Fibroblast of lung (primary cell): Measurements from ENCODE around the gene TMEM117. TPM values are rescaled to one million over a fixed set of nuclear protein-coding genes. Genes with fewer than 3 reads are reported as not detected.

Experiments used
- DNase-seq, 2 donors: peaks; one replicate each; pipeline versions ENCODE4 v3.0.0 to v3.0.0-alpha.2; 2010; ENCODE audit warnings: low read depth in 2 of 2
- H2AFZ ChIP-seq: 2 replicates; pipeline ENCODE4 v1.5.1; 2012; ENCODE audit warnings: low read length, control low read depth, inconsistent platforms
- H3K27ac ChIP-seq: 2 replicates; pipeline ENCODE4 v1.5.1; 2011; ENCODE audit warnings: low read length, control low read depth; ENCODE audit not compliant: insufficient read depth
- H3K27me3 ChIP-seq: 2 replicates; pipeline ENCODE4 v1.5.1; 2011; ENCODE audit warnings: mild to moderate bottlenecking, low read length; ENCODE audit not compliant: control insufficient read depth, insufficient read depth
- H3K36me3 ChIP-seq: 2 replicates; pipeline ENCODE4 v1.5.1; 2011; ENCODE audit warnings: low read length; ENCODE audit not compliant: control insufficient read depth, insufficient read depth
- H3K4me1 ChIP-seq: 2 replicates; pipeline ENCODE4 v1.5.1; 2011; ENCODE audit warnings: low read length; ENCODE audit not compliant: control insufficient read depth, insufficient read depth; ENCODE audit errors: extremely low read depth
- H3K4me2 ChIP-seq: 2 replicates; pipeline ENCODE4 v1.5.1; 2011; ENCODE audit warnings: low read length, control low read depth; ENCODE audit not compliant: insufficient read depth; ENCODE audit errors: extremely low read depth
- H3K4me3 ChIP-seq, 4 experiments: fragments of 200-600 bp in 1 of 4; sonication (generic) in 1 of 4; replicated peaks in 1 of 4; 2 replicates each; pipeline ENCODE4 v1.5.1; 2011 to 2016; ENCODE audit warnings: low read length in 4 of 4, low read depth in 3 of 4, mild to moderate bottlenecking in 3 of 4, control low read depth in 2 of 4, inconsistent platforms in 1 of 4, mixed read lengths in 1 of 4; ENCODE audit not compliant: insufficient read depth in 1 of 4; ENCODE audit errors: control extremely low read depth in 1 of 4
- H3K79me2 ChIP-seq: 2 replicates; pipeline ENCODE4 v1.5.1; 2012; ENCODE audit warnings: mild to moderate bottlenecking, low read length, inconsistent platforms; ENCODE audit not compliant: control insufficient read depth, insufficient read depth
- H3K9ac ChIP-seq: 2 replicates; pipeline ENCODE4 v1.5.1; 2011; ENCODE audit warnings: mild to moderate bottlenecking, low read length, control low read depth; ENCODE audit not compliant: insufficient read depth
- H3K9me3 ChIP-seq: 2 replicates; pipeline ENCODE4 v1.5.1; 2012; ENCODE audit warnings: low read depth, low read length; ENCODE audit not compliant: control insufficient read depth, insufficient read depth
- H4K20me1 ChIP-seq: 2 replicates; pipeline ENCODE4 v1.5.1; 2011; ENCODE audit warnings: low read length; ENCODE audit not compliant: control insufficient read depth, insufficient read depth; ENCODE audit errors: extremely low read depth
- EZH2 ChIP-seq: IDR thresholded peaks from 2 replicates; pipeline ENCODE4 v1.5.1; 2012; ENCODE audit warnings: low read length, control low read depth, mild to moderate bottlenecking; ENCODE audit errors: missing control alignments
- polyA plus RNA-seq, 2 donors: library from polyadenylated mRNA; depleted of rRNA in 1 of 2; stranded (reverse) in 1 of 2; unstranded in 1 of 2; fragments of >200 nt; gene quantifications; 2 replicates each; pipeline ENCODE4 v1.2.1, GENCODE V29; 2011 to 2012; ENCODE audit warnings: missing spikeins in 1 of 2
- total RNA-seq: library from RNA; depleted of rRNA; stranded (reverse); fragments of >200 nt; gene quantifications from 2 replicates; pipeline ENCODE4 v1.2.1, GENCODE V29; 2014
- TF ChIP-seq, protein P1 (sequence below), 2 donors: IDR thresholded peaks in 1 of 2; conservative IDR thresholded peaks in 1 of 2; 1 replicate in 1 of 2; 2 replicates in 1 of 2; pipeline ENCODE4 v1.5.1; 2011 to 2012; ENCODE audit warnings: low read length in 2 of 2, control low read depth in 1 of 2, inconsistent platforms in 1 of 2, low read depth in 1 of 2, mild to moderate bottlenecking in 1 of 2

Gene TMEM117
- total and polyA plus RNA-seq, 2 donors (not counting 1 experiment from before 2014, with no cell fraction given) = 7.6 to 7.8 TPM

DNA sequence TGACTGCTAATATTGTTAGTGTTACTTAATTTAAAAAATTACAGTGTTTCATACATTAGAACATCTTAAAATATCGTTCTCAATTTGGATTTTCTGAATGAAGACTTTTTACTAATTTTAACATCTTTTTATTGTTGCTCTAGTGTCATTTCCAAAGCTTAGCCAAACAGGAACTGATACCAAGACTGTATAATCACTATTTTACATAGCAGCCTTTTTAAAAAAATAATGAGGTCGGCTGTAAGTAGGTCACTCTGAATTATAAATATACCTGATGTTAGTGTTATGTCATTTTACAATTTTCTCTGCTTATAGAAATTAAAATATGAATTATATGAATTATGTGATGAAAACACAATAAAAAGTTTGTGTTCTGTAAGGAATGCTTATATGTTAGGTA is 321.5 kb downstream of the TMEM117 start:
- no peak overlapping the region for H3K9ac ChIP-seq
- H3K4me2 ChIP-seq = no peak overlapping the region
- no peaks in the 10 kb centered on the region for H3K27me3 ChIP-seq
- TF ChIP-seq, protein P1, sequence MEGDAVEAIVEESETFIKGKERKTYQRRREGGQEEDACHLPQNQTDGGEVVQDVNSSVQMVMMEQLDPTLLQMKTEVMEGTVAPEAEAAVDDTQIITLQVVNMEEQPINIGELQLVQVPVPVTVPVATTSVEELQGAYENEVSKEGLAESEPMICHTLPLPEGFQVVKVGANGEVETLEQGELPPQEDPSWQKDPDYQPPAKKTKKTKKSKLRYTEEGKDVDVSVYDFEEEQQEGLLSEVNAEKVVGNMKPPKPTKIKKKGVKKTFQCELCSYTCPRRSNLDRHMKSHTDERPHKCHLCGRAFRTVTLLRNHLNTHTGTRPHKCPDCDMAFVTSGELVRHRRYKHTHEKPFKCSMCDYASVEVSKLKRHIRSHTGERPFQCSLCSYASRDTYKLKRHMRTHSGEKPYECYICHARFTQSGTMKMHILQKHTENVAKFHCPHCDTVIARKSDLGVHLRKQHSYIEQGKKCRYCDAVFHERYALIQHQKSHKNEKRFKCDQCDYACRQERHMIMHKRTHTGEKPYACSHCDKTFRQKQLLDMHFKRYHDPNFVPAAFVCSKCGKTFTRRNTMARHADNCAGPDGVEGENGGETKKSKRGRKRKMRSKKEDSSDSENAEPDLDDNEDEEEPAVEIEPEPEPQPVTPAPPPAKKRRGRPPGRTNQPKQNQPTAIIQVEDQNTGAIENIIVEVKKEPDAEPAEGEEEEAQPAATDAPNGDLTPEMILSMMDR (conservative IDR thresholded peaks at IDR 0.05 in 1 of 2, IDR thresholded peaks at IDR 0.05 in 1 of 2; ENCODE audit: low read depth in 1 of 2, low read length in 2 of 2) = no peak
- no peak for TF ChIP-seq EZH2
- H4K20me1 ChIP-seq = no peaks in the 10 kb centered on the region
- no peaks in the 10 kb centered on the region for H3K4me1 ChIP-seq
- no peaks in the 10 kb centered on the region for H3K36me3 ChIP-seq
- H3K27ac ChIP-seq = no peak overlapping the region
- no peaks in the 10 kb centered on the region for H3K9me3 ChIP-seq
- H3K4me3 ChIP-seq = no peak overlapping the region
- H2AFZ ChIP-seq = no peak overlapping the region
- DNase-seq = no peak
- H3K79me2 ChIP-seq = no peaks in the 10 kb centered on the region

DNA sequence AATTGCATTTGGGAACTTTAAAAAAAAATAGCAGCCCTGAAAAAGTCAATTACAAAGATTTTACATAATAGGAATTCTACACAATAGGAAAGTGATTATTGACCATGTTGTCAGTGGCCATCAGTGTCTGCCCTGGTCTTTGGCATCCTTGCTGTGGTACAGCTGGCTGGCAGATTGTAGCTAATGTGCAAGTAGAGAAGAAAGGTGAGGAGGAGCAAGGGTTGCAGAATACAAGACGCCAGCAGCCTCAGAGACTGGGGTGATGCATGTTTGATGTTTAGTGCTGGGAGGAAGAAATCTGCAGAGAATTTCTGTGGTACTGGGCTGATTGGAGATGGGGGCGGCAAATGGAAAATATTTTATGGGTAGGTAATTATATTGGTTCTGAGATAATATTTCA is 322.9 kb downstream of the TMEM117 start:
- no peak for DNase-seq
- no peak overlapping the region for H3K4me2 ChIP-seq
- no peaks in the 10 kb centered on the region for H3K27me3 ChIP-seq
- no peak overlapping the region for H2AFZ ChIP-seq
- no peaks in the 10 kb centered on the region for H3K79me2 ChIP-seq
- no peak overlapping the region for H3K4me3 ChIP-seq
- H3K36me3 ChIP-seq = no peaks in the 10 kb centered on the region
- no peaks in the 10 kb centered on the region for H3K4me1 ChIP-seq
- H3K27ac ChIP-seq = no peak overlapping the region
- TF ChIP-seq, protein P1 (conservative IDR thresholded peaks at IDR 0.05 in 1 of 2, IDR thresholded peaks at IDR 0.05 in 1 of 2; ENCODE audit: low read depth in 1 of 2, low read length in 2 of 2) = no peak
- no peak for TF ChIP-seq EZH2
- H3K9ac ChIP-seq = no peak overlapping the region
- H4K20me1 ChIP-seq = no peaks in the 10 kb centered on the region
- no peaks in the 10 kb centered on the region for H3K9me3 ChIP-seq

DNA sequence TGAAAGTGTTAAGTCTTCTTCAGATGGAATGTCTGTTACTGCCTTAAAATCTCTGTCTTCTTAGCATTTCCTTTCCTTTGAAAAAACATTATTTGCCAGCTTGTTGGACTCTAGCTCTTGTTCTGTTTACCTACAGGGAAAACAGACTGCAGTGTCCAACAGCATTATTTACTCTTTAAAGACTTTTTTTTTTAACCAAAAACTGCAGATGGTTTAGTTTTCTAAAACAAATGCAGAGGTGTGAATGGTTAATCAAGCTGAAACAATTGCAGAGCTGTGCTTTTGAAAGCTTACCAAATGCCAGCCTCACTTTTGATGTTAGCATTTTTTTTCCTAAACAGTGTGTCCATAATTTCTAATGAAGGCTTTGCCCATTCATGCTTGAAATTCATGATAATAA is 323.3 kb downstream of the TMEM117 start:
- Histone ChIP-seq H3K4me1 (no peaks in the 10 kb centered on the region), H3K27ac (no peak overlapping the region), H3K36me3 (no peaks in the 10 kb centered on the region), H3K79me2 (no peaks in the 10 kb centered on the region), H3K9me3 (no peaks in the 10 kb centered on the region), H3K4me3 (no peak overlapping the region), H4K20me1 (no peaks in the 10 kb centered on the region), H3K9ac (no peak overlapping the region), H3K27me3 (no peaks in the 10 kb centered on the region), H2AFZ (no peak overlapping the region), H3K4me2 (no peak overlapping the region)
- DNase-seq = no peak
- TF ChIP-seq, protein P1 (conservative IDR thresholded peaks at IDR 0.05 in 1 of 2, IDR thresholded peaks at IDR 0.05 in 1 of 2; ENCODE audit: low read depth in 1 of 2, low read length in 2 of 2) = no peak
- TF ChIP-seq EZH2 = no peak
